ENCODE data around the gene CDH2.

The CDH2 gene

GRCh38 chr18:28002841-28003240 lies 174.1 kb downstream of the CDH2 start:
- DNase-seq (ENCODE audit: low read depth): no peak
- no peak overlapping the region for H3K4me3 ChIP-seq (ENCODE audit: control insufficient read depth, low read depth, low read length)
- TF ChIP-seq CTCF (IDR thresholded peaks at IDR 0.05; ENCODE audit: control insufficient read depth, insufficient read depth, low read depth, low read length, missing control alignments): no peak

GRCh38 chr18:27996801-27997272 lies 180.1 kb downstream of the CDH2 start:
- DNase-seq (ENCODE audit: low read depth): no peak
- H3K4me3 ChIP-seq (ENCODE audit: control insufficient read depth, low read depth, low read length): no peak overlapping the region
- TF ChIP-seq CTCF (IDR thresholded peaks at IDR 0.05; ENCODE audit: control insufficient read depth, insufficient read depth, low read depth, low read length, missing control alignments): no peak

GRCh38 chr18:27995770-27996502 lies 181.0 kb downstream of the CDH2 start:
- H3K4me3 ChIP-seq (ENCODE audit: control insufficient read depth, low read depth, low read length): no peak overlapping the region
- no peak for TF ChIP-seq CTCF (IDR thresholded peaks at IDR 0.05; ENCODE audit: control insufficient read depth, insufficient read depth, low read depth, low read length, missing control alignments)
- no peak for DNase-seq (ENCODE audit: low read depth)

- no peak for DNase-seq (ENCODE audit: low read depth)
- no peak overlapping the region for H3K4me3 ChIP-seq (ENCODE audit: control insufficient read depth, low read depth, low read length)
- no peak for TF ChIP-seq CTCF (IDR thresholded peaks at IDR 0.05; ENCODE audit: control insufficient read depth, insufficient read depth, low read depth, low read length, missing control alignments)
Measured at GRCh38 chr18:27994571-27994970, 182.4 kb downstream of the CDH2 start.

GRCh38 chr18:27991391-27991790 lies 185.5 kb downstream of the CDH2 start:
- H3K4me3 ChIP-seq (ENCODE audit: control insufficient read depth, low read depth, low read length): no peak overlapping the region
- no peak for TF ChIP-seq CTCF (IDR thresholded peaks at IDR 0.05; ENCODE audit: control insufficient read depth, insufficient read depth, low read depth, low read length, missing control alignments)
- DNase-seq (ENCODE audit: low read depth): no peak

- no peak overlapping the region for H3K4me3 ChIP-seq (ENCODE audit: control insufficient read depth, low read depth, low read length)
- no peak for TF ChIP-seq CTCF (IDR thresholded peaks at IDR 0.05; ENCODE audit: control insufficient read depth, insufficient read depth, low read depth, low read length, missing control alignments)
- no peak for DNase-seq (ENCODE audit: low read depth)
Measured at GRCh38 chr18:27985832-27986231, 191.1 kb downstream of the CDH2 start.
